Natural killer cell (primary cell): ENCODE measurements around the gene GAL. TPM values are rescaled to one million over a fixed set of nuclear protein-coding genes. Genes with fewer than 3 reads are reported as not detected.

Experiments used
- ATAC-seq, 3 donors: fragments of 150-1000 bp in 2 of 3; fragments of 200-7000 bp in 1 of 3; cut with Tn5 transposase; 1 replicate in 1 of 3; 2 replicates in 2 of 3; pipeline ENCODE4 v1.10.0; 2021; ENCODE audit warnings: mild to moderate bottlenecking in 2 of 3, moderate library complexity in 2 of 3
- DNase-seq, 2 donors: peaks; one replicate each; pipeline versions ENCODE4 v3.0.0 to v3.0.0-alpha.2; 2013 to 2021; ENCODE audit warnings: mixed read lengths in 1 of 2
- H3K27ac ChIP-seq: one replicate; pipeline ENCODE4 v1.5.1; 2013; ENCODE audit warnings: mild to moderate bottlenecking, low read length
- H3K27me3 ChIP-seq: one replicate; pipeline ENCODE4 v1.6.1; 2013; ENCODE audit warnings: low read length; ENCODE audit not compliant: control insufficient read depth, insufficient read depth
- H3K36me3 ChIP-seq: one replicate; pipeline ENCODE4 v1.6.1; 2013; ENCODE audit warnings: low read length; ENCODE audit not compliant: control insufficient read depth, insufficient read depth
- H3K4me1 ChIP-seq: one replicate; pipeline ENCODE4 v1.6.1; 2013; ENCODE audit warnings: low read length; ENCODE audit not compliant: control insufficient read depth, insufficient read depth
- H3K4me3 ChIP-seq: one replicate; pipeline ENCODE4 v1.5.1; 2013; ENCODE audit warnings: low read length
- H3K9me3 ChIP-seq: one replicate; pipeline ENCODE4 v1.6.1; 2013; ENCODE audit warnings: low read length; ENCODE audit not compliant: control insufficient read depth, insufficient read depth
- H3K27ac Mint-ChIP-seq, 2 donors: one replicate each; pipeline ENCODE4 v1.8.0; 2022; ENCODE audit warnings: mild to moderate bottlenecking in 2 of 2, mixed read lengths in 2 of 2, moderate library complexity in 1 of 2
- H3K27me3 Mint-ChIP-seq, 2 donors: one replicate each; pipeline ENCODE4 v1.8.0; 2022; ENCODE audit warnings: low read depth in 2 of 2, mixed read lengths in 2 of 2
- H3K36me3 Mint-ChIP-seq: one replicate; pipeline ENCODE4 v1.8.0; 2022; ENCODE audit warnings: mixed read lengths
- H3K4me1 Mint-ChIP-seq, 2 donors: one replicate each; pipeline ENCODE4 v1.8.0; 2022; ENCODE audit warnings: mixed read lengths in 2 of 2
- H3K4me3 Mint-ChIP-seq: one replicate; pipeline ENCODE4 v1.8.0; 2022; ENCODE audit warnings: mild to moderate bottlenecking, moderate library complexity, mixed read lengths
- H3K9me3 Mint-ChIP-seq, 2 donors: one replicate each; pipeline ENCODE4 v1.8.0; 2022; ENCODE audit warnings: mixed read lengths in 2 of 2
- CTCF ChIP-seq: fragments of 200-600 bp; IDR thresholded peaks from one replicate; pipeline ENCODE4 v1.8.0; 2022; ENCODE audit warnings: antibody characterized with exemption
- WGBS: methylation state at CpG from one replicate; pipeline ENCODE4 v1.1.7; 2013; ENCODE audit warnings: missing lambda C conversion rate; ENCODE audit not compliant: insufficient coverage; 5-methylcytosine and 5-hydroxymethylcytosine counted together
- intact Hi-C: fragments of 100-400 bp; cut with micrococcal nuclease; formaldehyde crosslinking; loops from one replicate; pipeline ENCODE4 v1.14.2; 2022
- total RNA-seq, 4 donors: library from RNA; stranded (reverse); fragments of 120-200 nt in 1 of 4; gene quantifications; one replicate each; pipeline versions ENCODE4 v1.2.3 to v1.2.4, GENCODE V29; 2013 to 2022

The GAL gene
- total RNA-seq, 3 donors from 2014 or later (not counting 1 experiment from before 2014, with no cell fraction given) = not detected

DNA sequence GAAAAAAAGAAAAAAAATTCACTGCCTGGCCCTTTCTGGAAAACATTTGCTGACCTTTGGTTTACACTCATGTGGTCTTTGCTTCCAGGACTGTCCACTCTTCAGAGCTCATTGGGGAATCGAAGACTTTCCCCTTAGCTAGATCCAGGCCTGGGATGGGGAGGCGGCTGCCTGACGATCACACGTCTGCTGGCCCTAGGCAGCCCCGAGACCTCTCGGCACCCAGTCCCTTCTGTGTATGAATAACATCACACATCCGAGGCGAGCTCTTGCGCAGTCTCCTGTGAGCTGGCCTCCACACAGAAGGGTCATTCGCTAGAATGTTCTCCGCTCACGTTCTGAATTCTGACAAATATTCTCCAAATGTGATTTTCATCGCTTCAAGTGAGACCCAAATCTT is 25.7 kb upstream of the GAL start:
- Mint-ChIP-seq H3K4me1 (no peaks in the 10 kb centered on the region), H3K4me3 (no peak overlapping the region), H3K27ac (no peak overlapping the region), H3K27me3 (no peaks in the 10 kb centered on the region), H3K36me3 (no peaks in the 10 kb centered on the region), H3K9me3 (no peaks in the 10 kb centered on the region)
- TF ChIP-seq CTCF = no peak
- H3K4me3 ChIP-seq = no peak overlapping the region
- ATAC-seq (no peak), DNase-seq (no peak)
- H3K36me3 ChIP-seq = no peaks in the 10 kb centered on the region
- WGBS = 92% methylated on average over 13 of the region's 13 CpGs
- no peaks in the 10 kb centered on the region for H3K4me1 ChIP-seq
- H3K9me3 ChIP-seq = no peaks in the 10 kb centered on the region
- no peak overlapping the region for H3K27ac ChIP-seq
- intact Hi-C loops = no loop called here
- no peaks in the 10 kb centered on the region for H3K27me3 ChIP-seq

DNA sequence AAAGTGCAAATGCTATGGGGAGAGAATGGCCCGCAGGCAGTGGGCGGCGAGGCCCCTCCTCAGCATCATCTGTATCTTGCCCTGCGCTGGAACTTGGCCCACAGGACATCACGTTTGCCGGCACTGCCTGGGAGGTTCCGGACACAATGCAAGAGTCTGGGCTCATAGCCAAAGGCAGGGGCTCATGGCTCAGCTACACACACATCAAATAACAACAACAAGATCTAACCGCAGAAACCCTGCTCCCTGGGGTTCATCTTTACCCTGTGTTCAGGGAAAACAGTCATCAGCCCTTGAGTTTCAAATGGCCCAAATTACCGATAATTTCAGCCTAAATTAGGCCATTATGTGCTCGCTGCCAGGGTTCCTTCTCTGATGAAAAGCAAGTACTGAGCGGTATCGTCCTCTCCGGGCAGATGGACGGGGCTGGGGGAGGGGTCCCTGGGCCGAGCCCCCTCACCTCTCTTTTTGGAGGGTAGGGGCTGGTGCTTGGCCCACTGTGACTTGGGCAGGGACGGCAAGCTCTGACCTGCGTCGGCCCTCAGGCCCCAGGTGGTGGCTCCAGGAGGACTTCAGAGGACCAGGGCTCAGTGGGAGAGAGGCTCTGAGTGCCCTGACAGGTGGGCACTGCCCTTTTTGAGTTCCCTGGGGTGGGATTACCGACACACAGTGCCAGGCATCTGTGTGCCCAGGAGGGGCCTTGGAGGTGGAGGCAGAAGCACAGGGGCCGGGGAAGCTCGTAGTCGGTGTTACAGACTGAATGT is 25.0 kb upstream of the GAL start:
- Mint-ChIP-seq H3K36me3 (no peaks in the 10 kb centered on the region), H3K4me3 (no peak overlapping the region), H3K27ac (no peak overlapping the region), H3K27me3 (no peaks in the 10 kb centered on the region), H3K4me1 (no peaks in the 10 kb centered on the region), H3K9me3 (no peaks in the 10 kb centered on the region)
- ATAC-seq = no peak
- 79% methylated on average over 22 of the region's 22 CpGs for WGBS
- no peak for TF ChIP-seq CTCF
- Histone ChIP-seq H3K4me3 (no peak overlapping the region), H3K36me3 (no peaks in the 10 kb centered on the region), H3K4me1 (no peaks in the 10 kb centered on the region), H3K27me3 (no peaks in the 10 kb centered on the region), H3K27ac (no peak overlapping the region), H3K9me3 (no peaks in the 10 kb centered on the region)
- intact Hi-C loops = no loop called here
- DNase-seq = no peak

DNA sequence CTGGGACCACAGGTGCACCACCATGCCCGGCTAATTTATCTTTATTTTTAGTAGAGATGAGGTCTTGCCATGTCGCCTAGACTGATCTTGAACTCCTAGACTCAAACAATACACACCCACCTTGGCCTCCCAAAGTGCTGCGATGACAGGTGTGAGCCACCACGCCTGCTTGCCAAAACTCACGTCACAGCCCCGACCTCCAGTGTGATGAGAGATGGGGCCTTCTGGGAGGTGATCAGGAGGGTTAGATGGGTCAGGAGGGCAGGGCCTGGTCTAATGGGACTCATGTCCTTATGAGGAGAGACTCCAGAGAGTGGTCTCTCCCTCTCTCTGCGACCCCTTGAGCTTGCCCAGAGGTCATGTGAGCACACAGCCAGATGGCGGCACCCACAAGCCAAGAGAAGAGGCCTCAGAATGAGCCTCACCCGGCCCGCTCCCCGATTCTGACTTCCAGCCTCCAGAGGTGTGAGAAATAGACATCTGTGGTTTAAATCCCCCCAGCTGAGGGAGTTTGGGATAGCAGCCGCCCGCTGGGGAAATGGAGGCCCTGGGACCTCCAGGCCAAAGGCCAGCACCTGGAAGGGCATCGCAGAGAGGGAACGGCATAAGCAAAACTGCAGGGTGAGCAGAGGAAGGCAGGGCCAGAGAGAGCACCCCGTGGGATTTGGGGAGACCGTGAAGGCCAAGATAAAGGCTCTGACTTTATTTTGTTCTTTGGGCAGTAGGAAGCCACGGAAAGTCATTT is 24.1 kb upstream of the GAL start:
- H3K9me3 ChIP-seq = no peaks in the 10 kb centered on the region
- peaks cover 0 to 5% of the 10 kb centered on the region in 2 donors for H3K27me3 Mint-ChIP-seq
- H3K4me1 Mint-ChIP-seq = no peaks in the 10 kb centered on the region
- no peak overlapping the region for H3K4me3 ChIP-seq
- no peak for TF ChIP-seq CTCF
- H3K27ac Mint-ChIP-seq = no peak overlapping the region
- intact Hi-C loops = no loop called here
- no peaks in the 10 kb centered on the region for H3K36me3 ChIP-seq
- ATAC-seq (no peak), DNase-seq (no peak)
- WGBS = 90% methylated on average over 18 of the region's 18 CpGs
- H3K36me3 Mint-ChIP-seq = no peaks in the 10 kb centered on the region
- no peaks in the 10 kb centered on the region for H3K4me1 ChIP-seq
- H3K27ac ChIP-seq = no peak overlapping the region
- no peaks in the 10 kb centered on the region for H3K27me3 ChIP-seq
- no peak overlapping the region for H3K4me3 Mint-ChIP-seq
- no peaks in the 10 kb centered on the region for H3K9me3 Mint-ChIP-seq
